GM12878 (cell line): ENCODE measurements around the gene TBCCD1. TPM values are rescaled to one million over a fixed set of nuclear protein-coding genes. Genes with fewer than 3 reads are reported as not detected.

Experiments
- ATAC-seq: fragments of 200-7000 bp; cut with Tn5 transposase; 3 replicates; pipeline ENCODE4 v1.9.1; 2020; ENCODE audit warnings: mild to moderate bottlenecking, moderate library complexity
- BruUV-seq: library from RNA; stranded (reverse); fragments of 400-500 nt; replicated peaks from 2 replicates; lab custom pipeline; 2021; lab: Mats Ljungman, UMichigan
- CTCF ChIA-PET: fragments of 300-600 bp; sonication (Branson Sonifier 250); formaldehyde crosslinking; extraction: SDS; loops from one replicate; lab custom pipeline; 2021; ENCODE audit warnings: inconsistent platforms; lab: Yijun Ruan, JAX
- POLR2A ChIA-PET: fragments of 350-600 bp; formaldehyde crosslinking; extraction: SDS; loops from one replicate; lab custom pipeline; 2021; ENCODE audit warnings: inconsistent platforms; lab: Charles Lee
- RAD21 ChIA-PET: fragments of 300-600 bp; sonication (Branson Sonifier 250); formaldehyde crosslinking; loops from one replicate; lab custom pipeline; 2023; ENCODE audit warnings: antibody characterized with exemption; ENCODE audit not compliant: unreplicated experiment; lab: Charles Lee
- SMC1A ChIA-PET: fragments of 300-600 bp; sonication (Branson Sonifier 250); formaldehyde crosslinking; loops from one replicate; lab custom pipeline; 2023; ENCODE audit not compliant: unreplicated experiment, uncharacterized antibody; lab: Charles Lee
- DNase-seq: peaks from one replicate; pipeline ENCODE4 v3.0.0-alpha.2; 2011; ENCODE audit warnings: low read depth, low spot score
- FAIRE-seq: peaks from 3 replicates; lab custom pipeline; 2011; peaks lifted over from hg19 to GRCh38; lab: Jason Lieb, UNC
- H2AFZ ChIP-seq: 2 replicates; pipeline ENCODE4 v1.6.0; 2011; ENCODE audit warnings: low read depth, low read length, control low read depth; ENCODE audit not compliant: control insufficient read depth
- H3K27ac ChIP-seq: 2 replicates; pipeline ENCODE4 v1.5.1; 2011; ENCODE audit warnings: control low read depth; ENCODE audit not compliant: control insufficient read depth, insufficient read depth
- H3K27me3 ChIP-seq, 2 experiments: replicated peaks in 1 of 2; 2 replicates each; pipeline versions ENCODE4 v1.6.0 to v1.6.1; 2011; ENCODE audit warnings: low read length in 1 of 2; ENCODE audit not compliant: control insufficient read depth in 2 of 2, insufficient read depth in 2 of 2
- H3K36me3 ChIP-seq, 2 experiments: 2 replicates each; pipeline ENCODE4 v1.5.1; 2011; ENCODE audit warnings: low read length in 1 of 2; ENCODE audit not compliant: control insufficient read depth in 2 of 2, insufficient read depth in 2 of 2
- H3K4me1 ChIP-seq: 2 replicates; pipeline ENCODE4 v1.6.1; 2011; ENCODE audit warnings: mild to moderate bottlenecking, low read length, moderate library complexity, mixed read lengths; ENCODE audit not compliant: control insufficient read depth, insufficient read depth
- H3K4me2 ChIP-seq: 2 replicates; pipeline ENCODE4 v1.6.0; 2011; ENCODE audit warnings: control low read depth; ENCODE audit not compliant: control insufficient read depth, insufficient read depth
- H3K4me3 ChIP-seq: fragments of 200-600 bp; sonication (generic); 2 replicates; pipeline ENCODE4 v1.5.1; 2016
- H3K79me2 ChIP-seq: 2 replicates; pipeline ENCODE4 v1.6.0; 2011; ENCODE audit warnings: low read length; ENCODE audit not compliant: control insufficient read depth, insufficient read depth
- H3K9ac ChIP-seq: 2 replicates; pipeline ENCODE4 v1.8.0; 2011; ENCODE audit warnings: low read length, control low read depth, mixed read lengths; ENCODE audit not compliant: control insufficient read depth, insufficient read depth
- H3K9me3 ChIP-seq: replicated peaks from 3 replicates; pipeline ENCODE4 v1.5.1; 2011; ENCODE audit warnings: mild to moderate bottlenecking, low read length; ENCODE audit not compliant: control insufficient read depth, insufficient read depth
- H4K20me1 ChIP-seq: 2 replicates; pipeline ENCODE4 v1.6.0; 2011; ENCODE audit not compliant: control insufficient read depth, insufficient read depth
- CREB1 ChIP-seq: IDR thresholded peaks from 2 replicates; pipeline ENCODE4 v1.6.1; 2012; ENCODE audit warnings: low read depth, mild to moderate bottlenecking, inconsistent platforms
- IRF4 ChIP-seq: IDR thresholded peaks from 2 replicates; pipeline ENCODE4 v1.6.1; 2011; ENCODE audit warnings: low read depth, low read length
- MYB ChIP-seq: fragments of 150-350 bp; IDR thresholded peaks from 2 replicates; pipeline ENCODE4 v1.6.1; 2014; ENCODE audit warnings: mild to moderate bottlenecking, low read depth, low read length, borderline replicate concordance
- SMAD1 ChIP-seq: fragments of 450-650 bp; IDR thresholded peaks from 2 replicates; pipeline ENCODE4 v1.6.1; 2018; ENCODE audit warnings: mild to moderate bottlenecking, low read depth; ENCODE audit not compliant: partially characterized antibody
- SMAD5 ChIP-seq: IDR thresholded peaks from 2 replicates; pipeline ENCODE4 v1.6.1; 2016; ENCODE audit warnings: antibody characterized with exemption, low read depth
- SMARCA5 ChIP-seq: fragments of 450-650 bp; IDR thresholded peaks from 2 replicates; pipeline ENCODE4 v1.6.1; 2017; ENCODE audit warnings: mild to moderate bottlenecking
- SREBF1 ChIP-seq: IDR thresholded peaks from 2 replicates; pipeline ENCODE4 v1.6.1; 2012; ENCODE audit warnings: mild to moderate bottlenecking, low read length
- SRF ChIP-seq, 2 experiments: IDR thresholded peaks; 2 replicates each; pipeline ENCODE4 v1.6.1; 2011; ENCODE audit warnings: low read depth in 2 of 2, low read length in 2 of 2, mild to moderate bottlenecking in 1 of 2, moderate library complexity in 1 of 2
- ZBTB4 ChIP-seq: fragments of 450-650 bp; formaldehyde crosslinking; IDR thresholded peaks from 2 replicates; pipeline ENCODE4 v1.4.0; 2022; ENCODE audit warnings: mild to moderate bottlenecking, moderate library complexity
- WGBS: methylation state at CpG from one replicate; pipeline ENCODE4 v1.1.6; 2016; ENCODE audit warnings: low lambda C conversion rate; ENCODE audit not compliant: insufficient replicate concordance, insufficient coverage; ENCODE audit errors: missing lambda C conversion rate; 5-methylcytosine and 5-hydroxymethylcytosine counted together
- in situ Hi-C: fragments of 300-500 bp; cut with MboI; formaldehyde crosslinking; loops from 9 replicates; pipeline ENCODE4 v1.14.3; 2018; ENCODE audit warnings: mixed read lengths
- intact Hi-C: fragments of 100-400 bp; cut with micrococcal nuclease; formaldehyde crosslinking; loops from one replicate; pipeline ENCODE4 v1.14.2; 2022; ENCODE audit not compliant: unreplicated experiment
- polyA plus RNA-seq, 11 experiments: library from polyadenylated mRNA; depleted of rRNA in 4 of 11; unstranded in 6 of 11; stranded (reverse) in 5 of 11; fragments of >200 nt; fragmentation: Nextera tagmentation in 4 of 11; fragmentation: Illumina TruSeq in 1 of 11; extraction: Ambion mirVana in 4 of 11; extraction: Trizol in 1 of 11; gene quantifications; 1 replicate in 1 of 11; 2 replicates in 10 of 11; pipeline versions ENCODE4 v1.2.1 to v1.2.3, GENCODE V29; 2011 to 2016; ENCODE audit warnings: inconsistent platforms in 2 of 11, missing spikeins in 2 of 11, low read depth in 1 of 11
- total RNA-seq, 4 experiments: library from RNA; depleted of rRNA in 3 of 4; stranded (reverse); fragments of >200 nt in 3 of 4; fragmentation: Illumina TruSeq in 1 of 4; extraction: Trizol in 1 of 4; gene quantifications; 2 replicates each; pipeline versions ENCODE4 v1.2.1 to v1.2.3, GENCODE V29; 2013 to 2021
- TF ChIP-seq, protein P1 (sequence below): IDR thresholded peaks from 2 replicates; pipeline ENCODE4 v1.6.1; 2012; ENCODE audit warnings: low read depth, low read length, improper control_type of control experiment
- TF ChIP-seq, protein P2 (sequence below): fragments of 450-650 bp; IDR thresholded peaks from 2 replicates; pipeline ENCODE4 v1.6.1; 2016; ENCODE audit warnings: mild to moderate bottlenecking

TBCCD1 gene
- total and polyA plus RNA-seq, 10 of the 15 experiments (the other 5 are each of a cell fraction or from before 2014, with no cell fraction given), result 6.9 to 23.4 (median 14.7) TPM

- Histone ChIP-seq H3K79me2 (no peaks in the 10 kb centered on the region), H3K27ac (no peak overlapping the region), H3K4me1 (no peaks in the 10 kb centered on the region), H3K9ac (no peak overlapping the region), H3K4me2 (no peak overlapping the region), H3K27me3 (peaks cover 0 to 2% of the 10 kb centered on the region in 2 experiments; a peak in 1 of 4 replicates), H3K4me3 (no peak overlapping the region), H4K20me1 (no peaks in the 10 kb centered on the region), H3K36me3 (peaks cover 0 to 3% of the 10 kb centered on the region in 2 experiments; a peak in 1 of 4 replicates), H3K9me3 (no peaks in the 10 kb centered on the region), H2AFZ (no peak overlapping the region)
- no TSS peak for BruUV-seq
- in situ Hi-C loops (no loop called here), intact Hi-C loops (no loop called here)
- no peak for DNase-seq
- POLR2A ChIA-PET, result no interaction called here
- 66% methylated on average over 7 of the region's 7 CpGs for WGBS
- FAIRE-seq, result no peak
- SMC1A ChIA-PET, result interaction anchor here (0.9 to 1.9 kb wide), 3 partner anchors 23 to 50 kb away, joined by 3 to 6 read pairs (median 3); no protein-coding TSS in a partner anchor
- TF ChIP-seq SMAD5 (no peak), SMAD1 (no peak), SMARCA5 (no peak), MYB (no peak), SRF (IDR thresholded peaks at IDR 0.05; ENCODE audit: low read depth in 2 of 2, low read length in 2 of 2) (no peak), ZBTB4 (CRISPR knock-in tag) (no peak), IRF4 (no peak), CREB1 (no peak), SREBF1 (no peak)
- TF ChIP-seq, protein P1, sequence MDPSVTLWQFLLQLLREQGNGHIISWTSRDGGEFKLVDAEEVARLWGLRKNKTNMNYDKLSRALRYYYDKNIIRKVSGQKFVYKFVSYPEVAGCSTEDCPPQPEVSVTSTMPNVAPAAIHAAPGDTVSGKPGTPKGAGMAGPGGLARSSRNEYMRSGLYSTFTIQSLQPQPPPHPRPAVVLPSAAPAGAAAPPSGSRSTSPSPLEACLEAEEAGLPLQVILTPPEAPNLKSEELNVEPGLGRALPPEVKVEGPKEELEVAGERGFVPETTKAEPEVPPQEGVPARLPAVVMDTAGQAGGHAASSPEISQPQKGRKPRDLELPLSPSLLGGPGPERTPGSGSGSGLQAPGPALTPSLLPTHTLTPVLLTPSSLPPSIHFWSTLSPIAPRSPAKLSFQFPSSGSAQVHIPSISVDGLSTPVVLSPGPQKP, result no peak
- TF ChIP-seq, protein P2, sequence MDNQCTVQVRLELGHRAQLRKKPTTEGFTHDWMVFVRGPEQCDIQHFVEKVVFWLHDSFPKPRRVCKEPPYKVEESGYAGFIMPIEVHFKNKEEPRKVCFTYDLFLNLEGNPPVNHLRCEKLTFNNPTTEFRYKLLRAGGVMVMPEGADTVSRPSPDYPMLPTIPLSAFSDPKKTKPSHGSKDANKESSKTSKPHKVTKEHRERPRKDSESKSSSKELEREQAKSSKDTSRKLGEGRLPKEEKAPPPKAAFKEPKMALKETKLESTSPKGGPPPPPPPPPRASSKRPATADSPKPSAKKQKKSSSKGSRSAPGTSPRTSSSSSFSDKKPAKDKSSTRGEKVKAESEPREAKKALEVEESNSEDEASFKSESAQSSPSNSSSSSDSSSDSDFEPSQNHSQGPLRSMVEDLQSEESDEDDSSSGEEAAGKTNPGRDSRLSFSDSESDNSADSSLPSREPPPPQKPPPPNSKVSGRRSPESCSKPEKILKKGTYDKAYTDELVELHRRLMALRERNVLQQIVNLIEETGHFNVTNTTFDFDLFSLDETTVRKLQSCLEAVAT, result no peak
- no peak for ATAC-seq
- CTCF ChIA-PET, result interaction anchor here (1.2 to 2.7 kb wide), 3 partner anchors 24 to 231 kb away, joined by 5 to 12 read pairs (median 7); no protein-coding TSS in a partner anchor
- RAD21 ChIA-PET, result no interaction called here
Observed at GRCh38 chr3:186590580-186591295, 23.6 kb upstream of the TBCCD1 start.
